Neural progenitor cell (in vitro differentiated cells): ENCODE data around the gene LRRC61.

Experiments
- EZH2 ChIP-seq: fragments of 200-600 bp; sonication (generic); IDR thresholded peaks from 2 replicates; pipeline ENCODE4 v1.6.1; 2017; ENCODE audit warnings: antibody characterized with exemption, mild to moderate bottlenecking, moderate library complexity
- EZH2phosphoT487 ChIP-seq: fragments of 200-600 bp; sonication (generic); IDR thresholded peaks from 2 replicates; pipeline ENCODE4 v1.6.1; 2017; ENCODE audit warnings: antibody characterized with exemption
- TF ChIP-seq, protein P1 (sequence below): fragments of 200-600 bp; sonication (generic); IDR thresholded peaks from 2 replicates; pipeline ENCODE4 v1.5.1; 2017; ENCODE audit warnings: antibody characterized with exemption, mild to moderate bottlenecking

DNA sequence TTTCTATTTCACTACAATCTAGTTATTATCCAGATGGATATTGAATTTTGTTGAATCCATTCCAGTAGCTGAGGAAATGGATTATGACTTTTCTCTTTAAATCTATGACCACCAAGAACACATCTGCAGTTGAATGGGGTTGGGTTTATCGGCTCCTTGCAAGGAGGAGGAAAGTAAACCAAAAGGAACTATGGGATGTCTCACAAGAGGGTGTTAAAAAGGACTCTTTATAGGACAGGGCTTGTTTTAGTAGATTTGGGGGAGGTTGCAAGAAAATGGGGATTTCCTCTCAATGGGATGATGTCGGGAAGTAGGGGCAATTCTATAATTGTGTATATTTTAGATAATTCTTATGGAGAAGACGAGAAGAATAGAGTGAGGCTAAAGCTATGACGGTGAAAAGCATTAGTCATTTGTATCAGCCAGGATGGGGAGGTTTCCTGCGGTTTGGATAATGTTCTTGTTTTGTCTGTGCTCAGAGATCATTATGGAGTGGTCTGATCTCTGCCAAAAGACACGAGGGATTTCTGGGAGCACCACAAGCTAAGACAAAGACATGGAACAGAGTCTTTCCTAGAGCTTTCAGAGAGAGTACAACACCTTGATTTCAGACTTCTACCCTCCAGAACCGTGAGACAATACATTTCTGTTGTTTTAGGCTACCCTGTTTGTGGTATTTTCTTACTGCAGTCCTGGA, 5.3 kb upstream of the LRRC61 start:
- TF ChIP-seq, protein P1, sequence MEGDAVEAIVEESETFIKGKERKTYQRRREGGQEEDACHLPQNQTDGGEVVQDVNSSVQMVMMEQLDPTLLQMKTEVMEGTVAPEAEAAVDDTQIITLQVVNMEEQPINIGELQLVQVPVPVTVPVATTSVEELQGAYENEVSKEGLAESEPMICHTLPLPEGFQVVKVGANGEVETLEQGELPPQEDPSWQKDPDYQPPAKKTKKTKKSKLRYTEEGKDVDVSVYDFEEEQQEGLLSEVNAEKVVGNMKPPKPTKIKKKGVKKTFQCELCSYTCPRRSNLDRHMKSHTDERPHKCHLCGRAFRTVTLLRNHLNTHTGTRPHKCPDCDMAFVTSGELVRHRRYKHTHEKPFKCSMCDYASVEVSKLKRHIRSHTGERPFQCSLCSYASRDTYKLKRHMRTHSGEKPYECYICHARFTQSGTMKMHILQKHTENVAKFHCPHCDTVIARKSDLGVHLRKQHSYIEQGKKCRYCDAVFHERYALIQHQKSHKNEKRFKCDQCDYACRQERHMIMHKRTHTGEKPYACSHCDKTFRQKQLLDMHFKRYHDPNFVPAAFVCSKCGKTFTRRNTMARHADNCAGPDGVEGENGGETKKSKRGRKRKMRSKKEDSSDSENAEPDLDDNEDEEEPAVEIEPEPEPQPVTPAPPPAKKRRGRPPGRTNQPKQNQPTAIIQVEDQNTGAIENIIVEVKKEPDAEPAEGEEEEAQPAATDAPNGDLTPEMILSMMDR: no peak
- TF ChIP-seq EZH2 (no peak), EZH2phosphoT487 (no peak)
